GM13976 (cell line): ENCODE measurements around the gene PACS2.

Source experiments
- DNase-seq: peaks from one replicate; pipeline ENCODE4 v3.0.0; 2012; ENCODE audit warnings: low spot score
- CTCF ChIP-seq: IDR thresholded peaks from 2 replicates; pipeline ENCODE4 v1.5.1; 2012; ENCODE audit warnings: borderline replicate concordance, mild to moderate bottlenecking; ENCODE audit not compliant: insufficient read depth; ENCODE audit errors: extremely low read depth, missing control alignments, control extremely low read depth
- in situ Hi-C: fragments of 300-500 bp; cut with MboI; formaldehyde crosslinking; loops from one replicate; pipeline ENCODE4 v1.12.0; 2022; ENCODE audit warnings: low sequenced_read_pairs, mixed read lengths, inconsistent platforms; ENCODE audit not compliant: unreplicated experiment

Gene PACS2

GRCh38 chr14:105314287-105315200 is at the start of gene PACS2:
TSS of gene PACS2 (plus strand) at chr14:105314748. CDS start at chr14:105314919, 171 bp downstream.
- TF ChIP-seq CTCF, result no peak
- in situ Hi-C loops, result no loop called here
- DNase-seq, result peak; percentile 99

GRCh38 chr14:105267820-105268548 is 46.6 kb upstream of the PACS2 start:
- no peak for TF ChIP-seq CTCF
- in situ Hi-C loops, result no loop called here
- no peak for DNase-seq

- no peak for TF ChIP-seq CTCF
- no peak for DNase-seq
- in situ Hi-C loops, result no loop called here
Observed at GRCh38 chr14:105268736-105269354, 45.7 kb upstream of the PACS2 start.

- in situ Hi-C loops, result no loop called here
- no peak for TF ChIP-seq CTCF
- DNase-seq, result no peak
Observed at GRCh38 chr14:105269405-105269804, 45.1 kb upstream of the PACS2 start.

- DNase-seq, result no peak
- in situ Hi-C loops, result no loop called here
- TF ChIP-seq CTCF, result no peak
Observed at GRCh38 chr14:105271224-105271890, 43.2 kb upstream of the PACS2 start.

GRCh38 chr14:105272623-105273022 is 41.9 kb upstream of the PACS2 start:
- no peak for DNase-seq
- TF ChIP-seq CTCF, result no peak
- in situ Hi-C loops, result no loop called here
